Natural killer cell (primary cell): ENCODE results near the gene CCDC66. TPM values are rescaled to one million over a fixed set of nuclear protein-coding genes. Genes with fewer than 3 reads are reported as not detected.
"Not testable (repeated sequence)": the region's sequence is repeated elsewhere in the genome, so short reads cannot be mapped to it uniquely, and the experiment has no call there.

ENCODE experiments used
- ATAC-seq, 3 donors: fragments of 150-1000 bp in 2 of 3; fragments of 200-7000 bp in 1 of 3; cut with Tn5 transposase; 1 replicate in 1 of 3; 2 replicates in 2 of 3; pipeline ENCODE4 v1.10.0; 2021; ENCODE audit warnings: mild to moderate bottlenecking in 2 of 3, moderate library complexity in 2 of 3
- DNase-seq, 2 donors: peaks; one replicate each; pipeline versions ENCODE4 v3.0.0 to v3.0.0-alpha.2; 2013 to 2021; ENCODE audit warnings: mixed read lengths in 1 of 2
- H3K27ac ChIP-seq: one replicate; pipeline ENCODE4 v1.5.1; 2013; ENCODE audit warnings: mild to moderate bottlenecking, low read length
- H3K27me3 ChIP-seq: one replicate; pipeline ENCODE4 v1.6.1; 2013; ENCODE audit warnings: low read length; ENCODE audit not compliant: control insufficient read depth, insufficient read depth
- H3K36me3 ChIP-seq: one replicate; pipeline ENCODE4 v1.6.1; 2013; ENCODE audit warnings: low read length; ENCODE audit not compliant: control insufficient read depth, insufficient read depth
- H3K4me1 ChIP-seq: one replicate; pipeline ENCODE4 v1.6.1; 2013; ENCODE audit warnings: low read length; ENCODE audit not compliant: control insufficient read depth, insufficient read depth
- H3K4me3 ChIP-seq: one replicate; pipeline ENCODE4 v1.5.1; 2013; ENCODE audit warnings: low read length
- H3K9me3 ChIP-seq: one replicate; pipeline ENCODE4 v1.6.1; 2013; ENCODE audit warnings: low read length; ENCODE audit not compliant: control insufficient read depth, insufficient read depth
- H3K27ac Mint-ChIP-seq, 2 donors: one replicate each; pipeline ENCODE4 v1.8.0; 2022; ENCODE audit warnings: mild to moderate bottlenecking in 2 of 2, mixed read lengths in 2 of 2, moderate library complexity in 1 of 2
- H3K27me3 Mint-ChIP-seq, 2 donors: one replicate each; pipeline ENCODE4 v1.8.0; 2022; ENCODE audit warnings: low read depth in 2 of 2, mixed read lengths in 2 of 2
- H3K36me3 Mint-ChIP-seq: one replicate; pipeline ENCODE4 v1.8.0; 2022; ENCODE audit warnings: mixed read lengths
- H3K4me1 Mint-ChIP-seq, 2 donors: one replicate each; pipeline ENCODE4 v1.8.0; 2022; ENCODE audit warnings: mixed read lengths in 2 of 2
- H3K4me3 Mint-ChIP-seq: one replicate; pipeline ENCODE4 v1.8.0; 2022; ENCODE audit warnings: mild to moderate bottlenecking, moderate library complexity, mixed read lengths
- H3K9me3 Mint-ChIP-seq, 2 donors: one replicate each; pipeline ENCODE4 v1.8.0; 2022; ENCODE audit warnings: mixed read lengths in 2 of 2
- WGBS: methylation state at CpG from one replicate; pipeline ENCODE4 v1.1.7; 2013; ENCODE audit warnings: missing lambda C conversion rate; ENCODE audit not compliant: insufficient coverage; 5-methylcytosine and 5-hydroxymethylcytosine counted together
- intact Hi-C: fragments of 100-400 bp; cut with micrococcal nuclease; formaldehyde crosslinking; loops from one replicate; pipeline ENCODE4 v1.14.2; 2022
- total RNA-seq, 4 donors: library from RNA; stranded (reverse); fragments of 120-200 nt in 1 of 4; gene quantifications; one replicate each; pipeline versions ENCODE4 v1.2.3 to v1.2.4, GENCODE V29; 2013 to 2022
- TF ChIP-seq, protein P1 (sequence below): fragments of 200-600 bp; IDR thresholded peaks from one replicate; pipeline ENCODE4 v1.8.0; 2022; ENCODE audit warnings: antibody characterized with exemption

The CCDC66 gene
- total RNA-seq, 3 donors from 2014 or later (not counting 1 experiment from before 2014, with no cell fraction given): 25.5 to 36.0 (median 35.0) TPM

DNA sequence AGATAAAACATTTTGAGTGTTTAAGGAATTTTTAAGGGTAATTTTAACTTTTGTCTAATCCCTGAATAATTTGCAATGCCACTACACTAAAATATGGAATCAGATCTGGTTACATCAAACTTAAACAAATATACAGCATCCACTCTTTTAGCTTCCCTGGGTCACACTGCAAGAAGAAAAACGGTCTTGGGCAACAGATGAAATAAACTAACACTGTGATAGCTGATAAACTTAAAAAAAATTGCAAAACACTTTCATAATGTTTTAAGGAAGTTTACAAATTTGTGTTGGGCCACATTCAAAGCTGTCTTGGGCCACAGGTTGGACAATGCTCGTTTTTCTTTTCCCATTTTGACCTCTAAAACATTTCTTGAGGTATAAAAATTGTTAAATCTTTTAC lies 34.3 kb downstream of the CCDC66 start:
- peaks cover 10% of the 10 kb centered on the region for H3K36me3 Mint-ChIP-seq
- TF ChIP-seq, protein P1, sequence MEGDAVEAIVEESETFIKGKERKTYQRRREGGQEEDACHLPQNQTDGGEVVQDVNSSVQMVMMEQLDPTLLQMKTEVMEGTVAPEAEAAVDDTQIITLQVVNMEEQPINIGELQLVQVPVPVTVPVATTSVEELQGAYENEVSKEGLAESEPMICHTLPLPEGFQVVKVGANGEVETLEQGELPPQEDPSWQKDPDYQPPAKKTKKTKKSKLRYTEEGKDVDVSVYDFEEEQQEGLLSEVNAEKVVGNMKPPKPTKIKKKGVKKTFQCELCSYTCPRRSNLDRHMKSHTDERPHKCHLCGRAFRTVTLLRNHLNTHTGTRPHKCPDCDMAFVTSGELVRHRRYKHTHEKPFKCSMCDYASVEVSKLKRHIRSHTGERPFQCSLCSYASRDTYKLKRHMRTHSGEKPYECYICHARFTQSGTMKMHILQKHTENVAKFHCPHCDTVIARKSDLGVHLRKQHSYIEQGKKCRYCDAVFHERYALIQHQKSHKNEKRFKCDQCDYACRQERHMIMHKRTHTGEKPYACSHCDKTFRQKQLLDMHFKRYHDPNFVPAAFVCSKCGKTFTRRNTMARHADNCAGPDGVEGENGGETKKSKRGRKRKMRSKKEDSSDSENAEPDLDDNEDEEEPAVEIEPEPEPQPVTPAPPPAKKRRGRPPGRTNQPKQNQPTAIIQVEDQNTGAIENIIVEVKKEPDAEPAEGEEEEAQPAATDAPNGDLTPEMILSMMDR: no peak
- no peak overlapping the region for H3K4me3 ChIP-seq
- H3K36me3 ChIP-seq: peaks cover 5% of the 10 kb centered on the region
- DNase-seq (no peak), ATAC-seq (no peak)
- H3K27ac ChIP-seq: no peak overlapping the region
- no peaks in the 10 kb centered on the region for H3K9me3 Mint-ChIP-seq
- H3K4me1 ChIP-seq: peaks cover 4% of the 10 kb centered on the region
- H3K9me3 ChIP-seq: no peaks in the 10 kb centered on the region
- no CpG with 5 or more reads among the region's 2 CpGs for WGBS
- H3K27me3 ChIP-seq: no peaks in the 10 kb centered on the region
- H3K27ac Mint-ChIP-seq: peak overlapping the region in 1 of 2 donors; percentile 59
- H3K4me1 Mint-ChIP-seq: peaks cover 10 to 17% of the 10 kb centered on the region in 2 donors
- intact Hi-C loops: no loop called here
- H3K27me3 Mint-ChIP-seq: no peaks in the 10 kb centered on the region
- H3K4me3 Mint-ChIP-seq: no peak overlapping the region

DNA sequence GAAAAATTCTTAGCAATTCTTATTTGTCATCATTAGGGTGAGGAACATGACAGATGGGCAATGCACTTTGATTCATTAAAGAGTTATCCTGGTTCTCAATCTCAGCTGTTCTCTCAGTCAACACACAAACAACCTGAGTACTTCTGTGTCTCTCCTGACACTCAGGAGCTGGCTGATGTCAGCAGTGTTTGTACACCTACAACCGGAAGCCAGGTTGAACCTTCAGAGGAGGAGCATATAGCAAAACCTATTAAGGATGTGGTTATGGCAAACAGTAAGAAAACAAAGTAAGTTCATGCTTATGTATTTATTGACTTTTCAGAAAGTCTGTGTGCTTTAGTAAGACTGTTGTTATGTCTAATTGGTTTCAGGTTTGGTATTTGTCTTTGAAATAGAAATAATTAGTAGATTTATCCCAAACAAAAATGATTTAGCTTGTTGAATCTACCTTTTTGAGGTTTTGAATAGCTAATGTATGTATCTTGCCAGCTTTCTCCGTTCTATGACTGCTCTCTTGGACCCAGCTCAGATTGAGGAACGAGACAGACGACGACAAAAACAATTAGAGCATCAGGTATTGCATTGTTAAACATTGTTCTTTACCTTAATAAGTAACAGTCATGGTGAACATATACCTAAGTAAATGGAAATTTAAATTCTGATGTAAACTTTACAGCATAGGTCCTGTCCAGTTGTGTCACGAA lies 36.6 kb downstream of the CCDC66 start:
- DNase-seq (peak in 1 of 2 donors; percentile 85), ATAC-seq (peak; percentile 31 to 72 (median 66))
- Mint-ChIP-seq H3K4me3 (peak overlapping the region; percentile 11), H3K4me1 (peaks cover 10 to 17% of the 10 kb centered on the region in 2 donors), H3K27ac (peak overlapping the region; percentile 51 to 65), H3K36me3 (peaks cover 10% of the 10 kb centered on the region), H3K27me3 (no peaks in the 10 kb centered on the region), H3K9me3 (no peaks in the 10 kb centered on the region)
- Histone ChIP-seq H3K9me3 (no peaks in the 10 kb centered on the region), H3K27me3 (no peaks in the 10 kb centered on the region), H3K4me1 (peaks cover 4% of the 10 kb centered on the region), H3K4me3 (no peak overlapping the region), H3K36me3 (peaks cover 7% of the 10 kb centered on the region), H3K27ac (no peak overlapping the region)
- intact Hi-C loops: no loop called here
- TF ChIP-seq, protein P1: no peak
- 66% methylated on average over 5 of the region's 6 CpGs for WGBS

DNA sequence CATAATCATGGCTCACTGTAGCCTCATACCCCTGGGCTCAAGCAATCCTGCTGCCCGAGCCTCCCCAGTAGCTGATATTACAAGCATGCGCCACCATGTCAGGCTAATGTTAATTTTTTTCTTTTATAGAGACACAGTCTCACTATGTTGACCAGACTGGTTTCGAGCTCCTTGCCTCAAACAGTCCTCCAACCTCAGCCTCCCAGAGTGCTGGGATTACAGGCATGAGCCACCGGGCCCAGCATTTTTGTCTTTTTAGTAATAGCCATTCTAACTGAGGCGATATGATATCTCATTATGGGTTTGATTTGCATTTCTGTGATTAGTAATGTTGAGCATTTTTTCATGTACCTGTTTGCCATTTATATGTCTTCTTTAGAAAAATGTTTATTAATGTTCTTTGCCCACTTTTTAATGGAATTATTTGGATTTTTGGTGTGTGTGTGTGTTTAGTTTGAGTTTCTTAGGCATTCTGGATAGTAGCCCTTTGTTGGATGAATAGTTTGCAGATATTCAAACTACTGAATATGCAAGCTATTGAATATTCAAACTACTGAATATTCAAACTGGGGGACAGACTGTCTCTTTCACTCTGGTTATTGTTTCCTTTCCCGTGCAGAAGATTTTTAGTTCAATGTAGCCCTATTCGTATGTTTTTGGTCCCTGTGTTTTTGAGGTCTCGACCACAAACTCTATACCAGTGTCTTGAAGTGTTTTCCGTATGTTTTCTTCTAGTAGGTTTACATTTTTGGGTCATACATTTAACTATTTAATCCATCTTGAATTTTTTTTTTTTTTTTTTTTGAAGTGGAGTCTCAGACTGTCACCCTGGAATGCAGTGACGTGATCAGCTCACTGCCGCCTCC lies 39.2 kb downstream of the CCDC66 start:
- Mint-ChIP-seq H3K9me3 (no peaks in the 10 kb centered on the region), H3K4me3 (no peak overlapping the region), H3K36me3 (peaks cover 11% of the 10 kb centered on the region), H3K4me1 (peaks cover 21 to 22% of the 10 kb centered on the region in 2 donors), H3K27me3 (no peaks in the 10 kb centered on the region), H3K27ac (no peak overlapping the region)
- H3K4me3 ChIP-seq: no peak overlapping the region
- intact Hi-C loops: no loop called here
- peaks cover 4% of the 10 kb centered on the region for H3K4me1 ChIP-seq
- no peaks in the 10 kb centered on the region for H3K27me3 ChIP-seq
- ATAC-seq (no peak), DNase-seq (peak in 1 of 2 donors; percentile 23)
- peaks cover 7% of the 10 kb centered on the region for H3K36me3 ChIP-seq
- TF ChIP-seq, protein P1: no peak
- H3K9me3 ChIP-seq: no peaks in the 10 kb centered on the region
- WGBS: 88% methylated on average over 10 of the region's 11 CpGs
- no peak overlapping the region for H3K27ac ChIP-seq

GRCh38 chr3:56608479-56608878 lies 51.5 kb downstream of the CCDC66 start:
- H3K27me3 ChIP-seq, H3K9me3 Mint-ChIP-seq, H3K4me3 Mint-ChIP-seq, H3K4me3 ChIP-seq, ATAC-seq, H3K27ac ChIP-seq, H3K36me3 Mint-ChIP-seq, H3K9me3 ChIP-seq, H3K27me3 Mint-ChIP-seq, intact Hi-C loops: not testable (repeated sequence)
- peak in 1 of 2 donors; percentile 26 for DNase-seq
- Mint-ChIP-seq H3K4me1 (peaks cover 33 to 41% of the 10 kb centered on the region in 2 donors), H3K27ac (peak overlapping the region in 1 of 2 donors; percentile 10)
- H3K4me1 ChIP-seq: peaks cover 21% of the 10 kb centered on the region
- peaks cover 12% of the 10 kb centered on the region for H3K36me3 ChIP-seq
- WGBS: 100% methylated on average over 1 of the region's 2 CpGs
